Skeletal muscle cell (primary cell): ENCODE data around the gene LRP2.

Experiments used
- DNase-seq: peaks from one replicate; pipeline ENCODE4 v3.0.0-alpha.2; 2010; ENCODE audit warnings: low read depth
- H3K4me3 ChIP-seq: 2 replicates; pipeline ENCODE4 v1.5.1; 2011; ENCODE audit warnings: low read depth, mild to moderate bottlenecking, control low read depth, low read length, moderate library complexity

LRP2 gene

DNA sequence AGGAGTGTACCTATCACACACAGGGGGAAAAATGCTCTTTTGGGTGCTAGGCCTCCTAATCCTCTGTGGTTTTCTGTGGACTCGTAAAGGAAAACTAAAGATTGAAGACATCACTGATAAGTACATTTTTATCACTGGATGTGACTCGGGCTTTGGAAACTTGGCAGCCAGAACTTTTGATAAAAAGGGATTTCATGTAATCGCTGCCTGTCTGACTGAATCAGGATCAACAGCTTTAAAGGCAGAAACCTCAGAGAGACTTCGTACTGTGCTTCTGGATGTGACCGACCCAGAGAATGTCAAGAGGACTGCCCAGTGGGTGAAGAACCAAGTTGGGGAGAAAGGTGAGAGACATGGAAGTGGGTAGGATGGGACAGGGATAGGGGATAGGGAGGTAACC, 280.8 kb downstream of the LRP2 start:
- no peak overlapping the region for H3K4me3 ChIP-seq
- no peak for DNase-seq

DNA sequence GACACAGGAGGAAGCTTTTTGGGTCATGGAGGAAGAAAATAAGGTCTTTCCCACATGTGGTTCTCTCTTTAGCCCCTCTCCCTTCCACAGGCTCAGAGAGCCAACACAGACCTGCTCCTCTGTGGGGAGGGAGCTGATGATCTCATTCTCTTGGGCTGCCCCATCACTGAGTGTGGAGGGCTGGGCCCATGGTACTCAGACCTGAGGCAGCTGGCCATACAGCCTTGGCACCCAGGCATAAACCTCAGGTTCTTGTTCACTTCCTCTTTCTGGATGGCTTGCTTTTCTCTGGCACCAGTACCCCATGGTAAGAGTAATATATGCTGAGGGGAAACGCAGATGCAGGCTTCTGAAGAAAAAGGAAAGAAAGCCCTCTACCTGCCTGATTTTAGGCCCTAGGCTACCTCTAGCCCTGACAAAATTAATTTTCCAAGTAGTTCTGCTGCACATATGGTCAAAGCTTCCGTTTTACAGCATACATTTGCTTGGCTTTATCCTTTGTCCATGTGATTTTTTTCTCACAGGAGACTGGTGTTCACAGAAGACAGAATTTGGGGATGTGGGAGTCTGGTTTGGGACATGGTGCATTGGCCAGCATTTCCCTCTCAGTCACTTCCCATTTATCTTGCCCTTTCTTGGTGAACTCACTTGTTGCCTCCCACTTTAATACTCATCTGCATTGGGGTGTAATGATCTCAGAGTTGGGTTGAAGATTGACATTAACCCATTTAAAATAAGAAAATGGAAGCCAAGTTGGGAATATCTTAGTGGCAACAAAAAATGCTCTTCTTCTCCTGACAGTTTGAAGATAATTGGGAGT, 281.9 kb downstream of the LRP2 start:
- no peak for DNase-seq
- no peak overlapping the region for H3K4me3 ChIP-seq

DNA sequence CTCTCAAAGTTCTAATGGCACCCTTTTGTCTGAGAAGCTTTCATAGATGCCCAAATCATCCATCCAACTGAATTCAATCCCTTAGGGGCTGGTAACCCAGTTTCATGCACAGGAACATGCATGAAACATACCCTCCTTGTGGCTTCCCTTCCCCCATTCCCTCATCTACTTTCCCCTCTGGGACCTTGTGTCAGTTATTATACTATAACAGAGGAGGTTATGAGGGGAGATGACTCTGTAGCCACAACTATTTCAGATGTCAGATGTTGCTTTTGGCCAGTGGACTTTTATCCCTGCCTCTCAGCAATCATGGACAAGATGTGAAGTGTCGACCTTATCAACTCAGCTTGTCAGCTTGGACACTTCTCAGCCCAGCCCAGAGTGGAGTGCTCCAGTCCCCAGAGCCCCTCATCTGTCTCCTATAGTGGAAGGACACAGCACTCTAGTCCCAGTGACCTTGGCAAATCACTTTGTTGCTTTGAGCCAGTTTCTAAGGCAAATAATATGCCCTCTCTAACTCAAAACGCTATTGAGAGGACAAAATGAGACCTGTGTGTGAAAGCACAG, 284.6 kb downstream of the LRP2 start:
- no peak overlapping the region for H3K4me3 ChIP-seq
- DNase-seq = no peak
